ENCODE data around the gene MBP.

DNA sequence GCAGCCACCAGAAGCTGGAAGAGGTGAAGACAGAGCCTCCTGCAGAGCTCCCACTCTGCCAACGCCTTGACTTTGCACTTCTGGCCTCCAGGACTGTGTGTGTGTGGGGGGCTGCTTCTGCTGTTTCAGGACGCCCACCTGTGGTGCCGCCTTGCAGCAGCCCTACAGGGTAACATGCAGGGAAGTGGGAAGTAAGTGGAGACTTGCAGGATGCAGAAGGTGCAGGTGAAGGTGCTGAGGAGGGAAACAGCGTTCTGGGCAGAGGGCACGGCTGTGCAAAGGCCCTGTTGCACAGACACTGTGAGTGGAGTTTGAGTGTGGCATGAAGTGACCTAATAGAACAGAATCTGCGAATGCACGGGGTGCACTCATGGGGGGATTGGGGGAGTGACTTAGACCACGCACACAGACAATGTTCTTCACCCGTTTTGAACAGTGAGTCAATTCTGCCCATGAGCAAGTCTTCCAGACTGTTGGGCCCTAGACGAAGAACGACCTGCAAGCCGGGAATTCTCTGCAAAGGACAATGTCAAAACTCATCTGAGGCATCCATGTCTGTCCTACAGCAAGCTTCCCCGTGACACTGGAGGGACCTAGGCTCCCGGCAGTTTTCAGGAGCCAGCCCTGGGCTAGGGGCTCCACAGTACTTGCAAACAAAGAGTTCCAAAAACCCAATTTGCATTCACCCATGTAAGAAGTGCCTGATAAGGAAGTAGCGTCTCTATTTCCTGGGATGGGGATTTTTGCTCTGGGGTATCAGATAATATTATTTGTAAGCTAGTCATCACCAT lies 19.0 kb downstream of the MBP start:
- no peak for TF ChIP-seq TAF1 (IDR thresholded peaks at IDR 0.05; ENCODE audit: low read depth, low read length)
- no peak for TF ChIP-seq PAX5 (IDR thresholded peaks at IDR 0.05; ENCODE audit: insufficient read depth, low read length, severe bottlenecking)
- TF ChIP-seq POLR2A (IDR thresholded peaks at IDR 0.05; ENCODE audit: low read depth, low read length) = no peak
- TF ChIP-seq SPI1 (IDR thresholded peaks at IDR 0.05; ENCODE audit: low read depth, low read length) = no peak
- TF ChIP-seq POLR2AphosphoS5 (IDR thresholded peaks at IDR 0.05; ENCODE audit: low read depth, low read length) = no peak
- TF ChIP-seq POU2F2 (IDR thresholded peaks at IDR 0.05; ENCODE audit: low read depth, low read length) = no peak

All from GM12891 (cell line).